22Rv1 (cell line): ENCODE results near the gene SPTBN1.

Source experiments
- H3K27ac ChIP-seq: fragments of 450-650 bp; 2 replicates; pipeline ENCODE4 v1.5.1; 2017
- ZFX ChIP-seq: fragments of 450-650 bp; IDR thresholded peaks from 2 replicates; pipeline ENCODE4 v1.6.1; 2017; ENCODE audit warnings: antibody characterized with exemption, borderline replicate concordance
- TF ChIP-seq, protein P1 (sequence below): fragments of 450-650 bp; IDR thresholded peaks from 2 replicates; pipeline ENCODE4 v1.5.1; 2017; ENCODE audit warnings: mild to moderate bottlenecking

SPTBN1 gene

GRCh38 chr2:54581326-54582039 is 125.4 kb downstream of the SPTBN1 start:
- TF ChIP-seq ZFX = no peak
- TF ChIP-seq, protein P1, sequence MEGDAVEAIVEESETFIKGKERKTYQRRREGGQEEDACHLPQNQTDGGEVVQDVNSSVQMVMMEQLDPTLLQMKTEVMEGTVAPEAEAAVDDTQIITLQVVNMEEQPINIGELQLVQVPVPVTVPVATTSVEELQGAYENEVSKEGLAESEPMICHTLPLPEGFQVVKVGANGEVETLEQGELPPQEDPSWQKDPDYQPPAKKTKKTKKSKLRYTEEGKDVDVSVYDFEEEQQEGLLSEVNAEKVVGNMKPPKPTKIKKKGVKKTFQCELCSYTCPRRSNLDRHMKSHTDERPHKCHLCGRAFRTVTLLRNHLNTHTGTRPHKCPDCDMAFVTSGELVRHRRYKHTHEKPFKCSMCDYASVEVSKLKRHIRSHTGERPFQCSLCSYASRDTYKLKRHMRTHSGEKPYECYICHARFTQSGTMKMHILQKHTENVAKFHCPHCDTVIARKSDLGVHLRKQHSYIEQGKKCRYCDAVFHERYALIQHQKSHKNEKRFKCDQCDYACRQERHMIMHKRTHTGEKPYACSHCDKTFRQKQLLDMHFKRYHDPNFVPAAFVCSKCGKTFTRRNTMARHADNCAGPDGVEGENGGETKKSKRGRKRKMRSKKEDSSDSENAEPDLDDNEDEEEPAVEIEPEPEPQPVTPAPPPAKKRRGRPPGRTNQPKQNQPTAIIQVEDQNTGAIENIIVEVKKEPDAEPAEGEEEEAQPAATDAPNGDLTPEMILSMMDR = no peak
- no peak overlapping the region for H3K27ac ChIP-seq

DNA sequence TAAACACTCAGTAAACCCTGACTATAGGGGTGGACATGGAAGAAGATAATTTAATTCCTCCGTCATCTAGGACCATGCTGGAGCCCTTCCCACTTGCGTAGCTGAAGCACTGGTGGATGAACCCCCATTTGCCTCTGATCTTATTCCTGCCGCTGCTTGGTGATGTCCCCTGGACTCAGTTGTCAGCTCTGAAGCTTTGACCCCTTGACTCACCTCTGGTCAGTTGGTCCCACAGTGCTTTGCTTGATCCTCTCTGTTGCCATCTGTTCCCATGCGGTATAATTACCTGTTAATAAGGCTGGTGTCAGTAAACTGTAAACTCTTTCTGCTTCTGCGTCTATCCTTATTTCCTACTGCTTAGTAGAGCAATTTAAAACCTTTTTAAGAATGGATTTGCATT is 126.9 kb downstream of the SPTBN1 start:
- TF ChIP-seq, protein P1 = no peak
- TF ChIP-seq ZFX = no peak
- H3K27ac ChIP-seq = no peak overlapping the region

GRCh38 chr2:54584598-54584997 is 128.5 kb downstream of the SPTBN1 start:
- TF ChIP-seq ZFX = no peak
- TF ChIP-seq, protein P1 = no peak
- H3K27ac ChIP-seq = no peak overlapping the region

- no peak for TF ChIP-seq ZFX
- TF ChIP-seq, protein P1 = no peak
- no peak overlapping the region for H3K27ac ChIP-seq
Measured at GRCh38 chr2:54585136-54585733, 129.1 kb downstream of the SPTBN1 start.

DNA sequence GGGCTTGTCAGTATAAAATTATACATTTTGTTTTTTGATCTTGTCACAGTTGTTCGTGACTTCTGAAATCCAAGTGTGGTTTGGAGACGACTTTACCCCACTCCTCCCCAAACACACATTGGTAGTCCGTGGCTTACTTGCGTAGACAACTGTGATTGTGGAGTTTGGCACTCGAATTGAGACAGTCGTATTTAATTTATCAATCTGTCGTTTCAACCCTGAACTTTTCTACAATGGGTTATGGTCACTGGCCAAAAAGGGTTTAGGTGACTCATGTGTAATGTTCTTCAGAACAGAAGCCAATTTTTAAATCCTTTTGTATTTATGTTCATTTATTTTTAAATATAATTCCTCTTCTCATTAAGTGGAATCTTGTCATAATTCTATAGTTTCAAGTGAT is 129.9 kb downstream of the SPTBN1 start:
- H3K27ac ChIP-seq = no peak overlapping the region
- TF ChIP-seq, protein P1 = no peak
- TF ChIP-seq ZFX = no peak

DNA sequence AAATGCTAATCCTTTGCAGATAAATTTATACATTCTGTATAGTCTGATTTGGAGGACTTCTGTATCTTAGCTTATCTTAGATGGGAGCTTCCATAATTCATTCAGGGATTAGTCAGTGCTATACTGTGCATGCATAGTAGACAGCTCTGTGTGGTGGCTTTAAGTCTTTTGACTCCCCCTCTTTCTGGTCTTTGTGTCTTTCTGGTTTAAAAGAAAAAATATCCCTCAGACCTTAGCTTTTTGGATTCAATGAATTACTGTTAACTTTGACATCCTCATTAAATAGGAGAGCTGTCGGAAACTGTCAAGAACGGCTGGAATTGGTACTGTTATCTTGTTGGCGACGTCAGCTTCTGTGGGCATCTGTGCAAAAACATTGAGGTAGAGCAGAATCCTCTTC is 130.4 kb downstream of the SPTBN1 start:
- TF ChIP-seq ZFX = no peak

DNA sequence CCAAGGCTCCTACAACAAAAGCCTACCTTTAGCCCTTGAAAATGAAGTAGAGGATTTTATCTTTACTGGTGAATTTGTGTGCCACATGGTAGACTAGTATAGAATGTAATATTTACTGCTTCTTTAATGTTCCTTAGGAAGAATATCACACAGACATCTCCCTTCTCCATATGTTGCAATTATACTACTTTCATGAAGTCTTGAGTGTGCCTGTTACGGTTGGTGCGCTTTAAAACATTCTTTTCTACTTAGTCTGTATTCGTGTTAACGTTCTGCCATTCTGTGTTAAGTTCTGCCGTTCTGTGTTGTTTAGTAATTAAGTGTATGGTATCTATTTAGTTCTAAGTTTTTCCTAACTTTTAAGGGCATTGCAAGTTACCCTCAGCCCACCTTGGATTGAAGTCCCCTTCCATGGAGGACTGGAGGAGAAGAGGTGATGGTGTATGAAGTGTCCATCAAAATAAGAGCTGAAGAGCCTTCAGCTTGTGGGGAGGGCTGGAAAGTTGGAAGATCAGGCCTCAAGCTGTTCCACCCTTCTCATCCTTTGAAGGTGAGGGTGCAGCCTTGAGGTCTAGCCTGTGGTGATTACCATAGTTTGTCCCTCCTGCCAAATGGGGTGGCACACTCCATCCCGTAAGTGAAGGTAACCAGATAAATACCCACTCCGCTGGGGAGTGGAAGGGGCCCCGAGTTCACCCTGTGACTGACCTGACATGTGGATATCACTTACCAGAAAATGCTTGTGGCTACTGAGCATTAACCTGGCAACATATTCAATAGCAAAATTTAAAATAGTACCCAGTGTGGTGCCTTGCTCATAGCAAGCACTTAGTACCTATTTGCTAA is 131.3 kb downstream of the SPTBN1 start:
- H3K27ac ChIP-seq = no peak overlapping the region
- TF ChIP-seq, protein P1 = no peak
- TF ChIP-seq ZFX = no peak

More for the DNA sequence above, 130.4 kb downstream of the SPTBN1 start:
- no peak overlapping the region for H3K27ac ChIP-seq
